ENCODE measurements around the gene OTUD5. TPM values are rescaled to one million over a fixed set of nuclear protein-coding genes. Genes with fewer than 3 reads are reported as not detected.

The OTUD5 gene
- total and polyA plus RNA-seq, 2 donors from 2014 or later: 40.2 to 56.2 TPM

- peak in 1 of 5 donors; percentile 48 for DNase-seq
- Histone ChIP-seq H3K36me3 (ENCODE audit: control insufficient read depth in 2 of 3, insufficient read depth in 3 of 3, low read length in 3 of 3) (peaks cover 0 to 9% (median 0%) of the 10 kb centered on the region in 3 donors), H3K4me1 (ENCODE audit: control insufficient read depth in 2 of 3, insufficient read depth in 2 of 3, low read depth in 1 of 3, low read length in 3 of 3) (peaks cover 0 to 11% (median 4%) of the 10 kb centered on the region in 3 donors), H3K9me3 (ENCODE audit: control insufficient read depth in 2 of 3, insufficient read depth in 1 of 3, low read length in 3 of 3) (no peaks in the 10 kb centered on the region), H3K4me3 (ENCODE audit: low read length in 3 of 3) (no peak overlapping the region), H3K27me3 (ENCODE audit: control insufficient read depth, insufficient read depth, low read length) (no peaks in the 10 kb centered on the region), H3K9ac (ENCODE audit: low read length in 3 of 3) (no peak overlapping the region), H3K27ac (ENCODE audit: low read depth in 2 of 2, low read length in 2 of 2) (no peak overlapping the region)
- no peak for TF ChIP-seq CTCF (IDR thresholded peaks at IDR 0.05; ENCODE audit: borderline replicate concordance, extremely low read depth, insufficient read depth)
- intact Hi-C loops (cut with DNase I): no loop called here
- no peak for FAIRE-seq
Observed at GRCh38 chrX:48893556-48894348, 63.7 kb downstream of the OTUD5 start.

GRCh38 chrX:48892896-48893295, 64.5 kb downstream of the OTUD5 start:
- intact Hi-C loops (cut with DNase I): no loop called here
- FAIRE-seq: no peak
- no peak overlapping the region for H3K9ac ChIP-seq (ENCODE audit: low read length in 3 of 3)

GRCh38 chrX:48891402-48892288, 65.8 kb downstream of the OTUD5 start:
- Histone ChIP-seq H3K9ac (ENCODE audit: low read length in 3 of 3) (peak overlapping the region in 1 of 3 donors; percentile 24), H3K9me3 (ENCODE audit: control insufficient read depth in 2 of 3, insufficient read depth in 1 of 3, low read length in 3 of 3) (no peaks in the 10 kb centered on the region), H3K36me3 (ENCODE audit: control insufficient read depth in 2 of 3, insufficient read depth in 3 of 3, low read length in 3 of 3) (peaks cover 0 to 9% (median 0%) of the 10 kb centered on the region in 3 donors), H3K4me1 (ENCODE audit: control insufficient read depth in 2 of 3, insufficient read depth in 2 of 3, low read depth in 1 of 3, low read length in 3 of 3) (peaks cover 0 to 7% (median 3%) of the 10 kb centered on the region in 3 donors), H3K27ac (ENCODE audit: low read depth in 2 of 2, low read length in 2 of 2) (peak overlapping the region in 1 of 2 donors; percentile 53), H3K27me3 (ENCODE audit: control insufficient read depth, insufficient read depth, low read length) (no peaks in the 10 kb centered on the region), H3K4me3 (ENCODE audit: low read length in 3 of 3) (peak overlapping the region in 2 of 3 donors; percentile 13 to 49)
- DNase-seq (peak; percentile 91 to 96 (median 93)), FAIRE-seq (no peak)
- TF ChIP-seq CTCF (IDR thresholded peaks at IDR 0.05; ENCODE audit: borderline replicate concordance, extremely low read depth, insufficient read depth): peak; percentile 43
- intact Hi-C loops (cut with DNase I): no loop called here

More at GRCh38 chrX:48892896-48893295, 64.5 kb downstream of the OTUD5 start:
- no peaks in the 10 kb centered on the region for H3K9me3 ChIP-seq (ENCODE audit: control insufficient read depth in 2 of 3, insufficient read depth in 1 of 3, low read length in 3 of 3)
- H3K4me1 ChIP-seq (ENCODE audit: control insufficient read depth in 2 of 3, insufficient read depth in 2 of 3, low read depth in 1 of 3, low read length in 3 of 3): peaks cover 0 to 9% (median 4%) of the 10 kb centered on the region in 3 donors
- H3K27me3 ChIP-seq (ENCODE audit: control insufficient read depth, insufficient read depth, low read length): no peaks in the 10 kb centered on the region
- DNase-seq: peak in 1 of 5 donors; percentile 51
- no peak overlapping the region for H3K27ac ChIP-seq (ENCODE audit: low read depth in 2 of 2, low read length in 2 of 2)
- no peak overlapping the region for H3K4me3 ChIP-seq (ENCODE audit: low read length in 3 of 3)
- TF ChIP-seq CTCF (IDR thresholded peaks at IDR 0.05; ENCODE audit: borderline replicate concordance, extremely low read depth, insufficient read depth): no peak
- H3K36me3 ChIP-seq (ENCODE audit: control insufficient read depth in 2 of 3, insufficient read depth in 3 of 3, low read length in 3 of 3): peaks cover 0 to 9% (median 0%) of the 10 kb centered on the region in 3 donors
